ENCODE results near the gene HOMEZ.
A peak's percentile ranks its signal among the peaks of the same experiment; 100 is the strongest.
"Not testable (repeated sequence)": the region's sequence is repeated elsewhere in the genome, so short reads cannot be mapped to it uniquely, and the experiment has no call there.

The HOMEZ gene, protein sequence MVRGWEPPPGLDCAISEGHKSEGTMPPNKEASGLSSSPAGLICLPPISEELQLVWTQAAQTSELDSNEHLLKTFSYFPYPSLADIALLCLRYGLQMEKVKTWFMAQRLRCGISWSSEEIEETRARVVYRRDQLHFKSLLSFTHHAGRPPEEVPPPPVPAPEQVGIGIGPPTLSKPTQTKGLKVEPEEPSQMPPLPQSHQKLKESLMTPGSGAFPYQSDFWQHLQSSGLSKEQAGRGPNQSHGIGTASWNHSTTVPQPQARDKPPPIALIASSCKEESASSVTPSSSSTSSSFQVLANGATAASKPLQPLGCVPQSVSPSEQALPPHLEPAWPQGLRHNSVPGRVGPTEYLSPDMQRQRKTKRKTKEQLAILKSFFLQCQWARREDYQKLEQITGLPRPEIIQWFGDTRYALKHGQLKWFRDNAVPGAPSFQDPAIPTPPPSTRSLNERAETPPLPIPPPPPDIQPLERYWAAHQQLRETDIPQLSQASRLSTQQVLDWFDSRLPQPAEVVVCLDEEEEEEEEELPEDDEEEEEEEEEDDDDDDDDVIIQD

DNA sequence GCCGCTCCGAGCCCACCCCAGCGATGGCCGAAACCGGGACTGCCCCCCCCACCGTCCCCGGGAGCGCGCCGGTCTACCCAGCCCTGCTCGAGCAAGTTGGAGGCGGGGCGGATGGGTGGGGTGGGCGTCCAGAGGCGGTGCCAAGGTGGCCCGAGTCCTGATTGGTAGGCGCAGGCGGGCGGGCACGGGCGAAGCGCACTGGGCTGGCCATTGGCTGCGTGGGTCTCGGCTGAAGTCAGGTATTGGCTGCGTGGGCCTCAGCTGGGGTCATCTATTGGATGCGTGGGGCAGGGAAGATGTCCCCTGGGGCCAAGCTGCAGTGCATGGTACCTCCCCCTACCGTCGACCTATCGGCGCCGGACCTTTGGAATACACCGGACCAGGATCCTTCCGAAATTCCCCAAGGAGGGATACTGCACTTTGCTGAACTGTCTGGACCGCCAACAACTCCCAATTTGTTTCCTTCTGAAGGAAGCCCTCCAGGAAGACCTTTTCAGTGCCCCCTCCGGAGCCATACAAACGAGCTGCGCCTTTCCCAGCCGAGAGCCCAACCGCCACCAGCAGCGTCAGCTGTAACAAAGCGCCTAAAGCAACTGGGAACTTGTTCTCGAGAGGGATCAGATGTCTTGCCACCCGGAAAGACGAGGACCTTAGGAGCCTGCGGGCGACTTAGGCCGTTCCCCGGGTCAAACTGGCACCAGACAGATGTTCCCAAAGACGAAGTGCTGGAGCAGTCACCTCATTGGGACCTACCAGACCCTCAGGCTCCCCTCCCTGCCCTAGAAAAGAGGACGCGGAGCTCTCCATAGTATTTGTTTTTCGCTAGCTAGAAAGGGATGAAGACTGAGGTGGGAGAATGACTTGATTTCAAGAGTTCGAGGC is at the start of gene HOMEZ:
TSS of gene HOMEZ (minus strand) at position 113 of the 882 bp plus-strand sequence. CDS start 180 bp downstream, outside the sequence.
- DNase-seq = peak; percentile 99

DNA sequence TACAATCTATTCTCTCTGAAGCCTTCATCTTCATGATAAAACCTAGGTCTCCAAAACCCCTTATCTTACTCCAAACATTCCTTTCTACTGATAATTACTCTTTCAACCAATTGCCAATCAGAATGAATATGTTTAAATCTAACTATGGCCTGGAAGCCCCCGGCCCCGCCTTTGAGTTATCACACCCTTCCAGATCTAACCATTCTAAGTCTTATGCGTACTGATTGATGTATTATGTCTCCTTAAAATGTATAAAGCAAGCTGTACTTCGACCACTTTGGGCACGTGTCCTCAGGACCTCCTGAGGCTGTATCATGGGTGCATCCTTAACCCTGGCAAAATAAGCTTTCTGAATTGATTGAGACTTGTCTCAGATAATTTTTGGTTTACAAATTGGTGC is 49.7 kb upstream of the HOMEZ start:
- DNase-seq = no peak

- DNase-seq = peak; percentile 46
Measured at GRCh38 chr14:23327947-23328744, 42.2 kb upstream of the HOMEZ start.

GRCh38 chr14:23326491-23327332 is 40.8 kb upstream of the HOMEZ start:
- DNase-seq = no peak

- DNase-seq = not testable (repeated sequence)
Measured at GRCh38 chr14:23325746-23326145, 39.8 kb upstream of the HOMEZ start.

DNA sequence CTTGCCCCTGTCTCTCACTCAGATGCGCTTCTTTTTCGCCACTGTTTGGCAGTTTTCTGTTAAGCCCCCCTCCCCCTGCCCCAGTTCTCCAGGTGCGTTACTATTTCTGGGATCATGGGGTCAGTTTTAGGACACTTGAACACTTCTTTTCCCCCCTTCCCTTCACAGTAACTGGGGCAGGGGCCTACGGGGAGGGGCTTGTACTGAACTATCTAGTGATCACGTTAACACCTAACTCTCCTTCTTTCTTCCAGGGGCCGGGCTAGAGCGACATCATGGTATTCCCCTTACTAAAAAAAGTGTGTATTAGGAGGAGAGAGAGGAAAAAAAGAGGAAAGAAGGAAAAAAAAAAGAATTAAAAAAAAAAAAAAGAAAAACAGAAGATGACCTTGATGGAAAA is 39.1 kb upstream of the HOMEZ start:
- DNase-seq = no peak

DNA sequence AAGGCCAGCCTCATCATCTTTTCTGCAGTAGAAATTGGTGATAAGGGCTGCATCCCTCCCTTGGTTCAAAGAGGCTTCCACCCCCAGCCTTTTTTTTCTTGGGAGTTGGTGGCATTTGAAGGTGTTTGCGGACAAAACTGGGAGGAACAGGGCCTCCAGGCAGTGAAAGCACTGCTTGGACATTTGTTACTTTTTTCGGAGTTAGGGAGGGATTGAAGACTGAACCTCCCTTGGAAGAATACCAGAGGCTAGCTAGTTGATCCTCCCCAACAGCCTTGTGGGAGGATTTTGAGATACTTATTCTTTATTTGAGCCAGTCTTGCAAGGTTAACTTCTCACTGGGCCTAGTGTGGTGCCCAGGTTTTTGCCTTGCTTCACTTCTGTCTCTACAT is 38.5 kb upstream of the HOMEZ start:
- no peak for DNase-seq

GRCh38 chr14:23323838-23324454 is 38.0 kb upstream of the HOMEZ start:
- no peak for DNase-seq

- no peak for DNase-seq
Measured at GRCh38 chr14:23322568-23323517, 36.9 kb upstream of the HOMEZ start.

- peak; percentile 62 for DNase-seq
Measured at GRCh38 chr14:23321572-23322547, 35.9 kb upstream of the HOMEZ start.

DNA sequence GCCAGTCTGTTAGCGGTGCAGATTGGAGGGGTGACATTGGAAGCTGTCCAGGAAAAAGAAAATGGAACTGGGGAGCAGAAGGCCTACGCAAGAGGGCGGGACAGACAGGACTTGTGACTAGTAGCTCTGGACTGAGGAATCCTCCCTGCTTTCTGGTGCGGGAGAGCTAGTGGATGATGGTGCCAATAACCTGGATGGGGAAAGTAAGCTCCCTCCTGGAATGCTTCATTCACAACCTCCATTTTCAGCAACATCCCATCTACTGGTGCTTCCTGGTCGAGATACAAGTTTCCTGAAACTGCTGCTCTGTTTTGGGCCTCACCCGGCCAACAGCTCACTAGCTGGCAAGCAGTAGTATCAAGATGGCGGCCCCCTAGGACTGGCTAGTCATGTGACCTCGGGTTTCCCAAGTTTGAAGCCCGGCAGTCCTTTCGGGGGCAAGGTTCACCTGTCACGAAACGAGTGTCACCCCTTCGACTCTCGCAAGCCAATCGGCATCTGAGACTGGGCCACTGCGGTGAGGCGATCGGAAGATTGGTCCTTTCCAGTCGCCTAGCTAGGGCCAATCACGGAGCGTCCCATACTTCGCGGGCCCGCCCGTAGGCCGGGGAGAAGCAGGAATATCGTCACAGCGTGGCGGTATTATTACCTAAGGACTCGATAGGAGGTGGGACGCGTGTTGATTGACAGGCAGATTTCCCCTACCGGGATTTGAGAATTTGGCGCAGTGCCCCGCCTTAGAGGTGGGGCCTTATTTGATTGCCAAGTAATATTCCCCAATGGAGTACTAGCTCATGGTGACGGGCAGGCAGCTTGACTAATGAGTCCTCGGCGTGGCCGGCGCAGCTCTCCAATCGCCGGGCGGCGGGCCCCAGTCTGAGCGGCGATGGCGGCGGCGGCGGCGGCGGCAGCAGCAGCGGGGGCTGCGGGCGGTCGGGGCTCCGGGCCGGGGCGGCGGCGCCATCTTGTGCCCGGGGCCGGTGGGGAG is 34.9 kb upstream of the HOMEZ start, which contains the start of gene PABPN1:
TSS of gene PABPN1 (plus strand) at position 874 of the 988 bp plus-strand sequence. CDS start at position 887, 13 bp downstream.
- DNase-seq = peak; percentile 93

DNA sequence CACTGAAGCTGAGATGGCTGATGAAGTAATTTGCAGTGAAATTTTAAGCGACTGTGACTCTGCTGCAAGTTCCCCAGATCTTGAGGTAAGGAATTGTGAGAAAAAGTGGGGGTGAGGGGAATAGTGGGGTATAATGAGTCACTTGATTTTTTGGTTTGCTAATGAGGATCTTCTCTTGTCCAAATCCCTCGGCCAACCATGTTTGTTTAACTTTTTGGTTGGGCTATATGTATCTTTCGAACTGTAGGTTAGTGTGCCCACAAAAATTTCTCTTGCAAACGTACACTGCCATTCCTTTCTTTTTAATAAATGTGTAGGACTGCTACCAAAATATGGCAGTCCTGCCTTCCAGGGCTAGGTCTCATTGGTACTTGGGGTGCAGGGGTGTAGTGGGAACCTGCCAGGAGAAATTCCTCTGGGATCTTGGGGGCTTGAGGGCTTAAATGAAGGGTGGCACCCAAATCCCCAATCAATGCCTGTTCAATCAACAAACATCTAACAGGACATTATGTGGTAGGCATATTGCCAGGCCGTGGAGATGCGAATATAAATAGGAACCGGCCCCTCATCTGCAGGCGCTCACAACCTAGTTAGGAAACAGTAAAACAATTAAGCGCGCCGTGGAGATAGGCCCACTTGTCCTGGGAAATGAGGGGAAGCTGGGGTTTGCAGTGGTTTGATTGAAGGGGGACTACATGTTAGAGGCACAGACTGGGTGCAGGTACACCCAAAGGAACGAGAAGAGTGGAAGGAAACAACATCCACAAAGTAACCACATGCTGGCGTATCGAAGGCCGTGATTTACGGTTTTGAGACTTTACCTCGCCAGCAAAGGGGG is 34.0 kb upstream of the HOMEZ start:
- DNase-seq = no peak

DNA sequence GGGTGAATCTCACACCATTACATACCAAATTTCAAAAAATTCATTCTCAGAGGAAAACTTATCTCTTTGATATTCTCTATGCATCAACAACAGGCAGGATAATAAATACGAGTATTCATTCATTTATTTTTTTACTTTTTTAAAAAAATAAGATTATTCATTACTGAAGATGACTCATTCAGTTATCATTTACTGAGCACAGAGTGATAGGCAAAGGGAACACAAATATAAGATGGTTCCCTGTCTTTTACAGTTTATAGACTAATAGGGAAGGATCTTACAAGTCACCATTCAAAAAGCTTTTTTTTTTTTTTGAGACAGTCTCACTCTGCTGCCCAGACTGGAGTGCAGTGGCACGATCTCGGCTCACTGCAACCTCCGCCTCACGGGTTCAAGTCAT is 30.4 kb upstream of the HOMEZ start:
- no peak for DNase-seq

DNA sequence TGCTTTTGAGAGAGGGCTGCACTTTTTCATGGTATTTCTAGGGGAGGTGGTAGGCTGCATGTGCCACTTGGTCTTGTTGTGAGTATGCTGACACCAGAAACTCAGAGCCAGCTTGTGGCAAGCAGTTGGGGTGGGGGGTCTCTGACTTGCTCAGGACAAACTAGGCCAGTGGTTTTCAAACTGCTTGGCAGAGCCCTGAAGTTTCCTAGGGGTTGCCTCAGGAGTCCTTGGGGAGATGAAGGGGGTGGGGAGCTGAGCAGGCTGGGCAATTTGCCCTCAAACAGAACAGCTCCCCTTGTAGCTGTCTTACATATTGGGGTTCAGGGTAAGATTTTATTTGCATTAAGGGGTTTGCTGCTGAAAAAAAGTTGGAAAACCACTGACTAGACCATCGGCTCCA is 24.6 kb upstream of the HOMEZ start:
- no peak for DNase-seq

GRCh38 chr14:23308721-23309445 is 23.0 kb upstream of the HOMEZ start:
- DNase-seq = no peak
